ENCODE data around the gene TRIP4.
"Not testable (repeated sequence)": the region's sequence is repeated elsewhere in the genome, so short reads cannot be mapped to it uniquely, and the experiment has no call there.

TRIP4 gene

GRCh38 chr15:64387562-64388168 is at the start of gene TRIP4:
TSS of gene TRIP4 (plus strand) at chr15:64387836. CDS start at chr15:64387864, 28 bp downstream.
- DNase-seq (ENCODE audit: low read depth, low spot score): peak; percentile 98

- no peak for DNase-seq (ENCODE audit: low read depth, low spot score)
These were observed 47.3 kb upstream of the TRIP4 start for GRCh38 chr15:64340355-64340754.

- DNase-seq (ENCODE audit: low read depth, low spot score): no peak
These were observed 45.7 kb upstream of the TRIP4 start for GRCh38 chr15:64341961-64342360.

- no peak for DNase-seq (ENCODE audit: low read depth, low spot score)
These were observed 44.4 kb upstream of the TRIP4 start for GRCh38 chr15:64343222-64343621.

GRCh38 chr15:64343841-64344240 is 43.8 kb upstream of the TRIP4 start:
- DNase-seq (ENCODE audit: low read depth, low spot score): no peak

- peak; percentile 22 for DNase-seq (ENCODE audit: low read depth, low spot score)
These were observed 42.9 kb upstream of the TRIP4 start for GRCh38 chr15:64344651-64345294.

GRCh38 chr15:64346242-64346641 is 41.4 kb upstream of the TRIP4 start:
- not testable (repeated sequence) for DNase-seq (ENCODE audit: low read depth, low spot score)

GRCh38 chr15:64348455-64348854 is 39.2 kb upstream of the TRIP4 start:
- peak; percentile 27 for DNase-seq (ENCODE audit: low read depth, low spot score)

- DNase-seq (ENCODE audit: low read depth, low spot score): no peak
These were observed 38.3 kb upstream of the TRIP4 start for GRCh38 chr15:64349375-64349774.

GRCh38 chr15:64351265-64351664 is 36.4 kb upstream of the TRIP4 start:
- DNase-seq (ENCODE audit: low read depth, low spot score): no peak

GRCh38 chr15:64354688-64355344 is 32.8 kb upstream of the TRIP4 start:
- no peak for DNase-seq (ENCODE audit: low read depth, low spot score)

- peak; percentile 43 for DNase-seq (ENCODE audit: low read depth, low spot score)
These were observed 32.2 kb upstream of the TRIP4 start for GRCh38 chr15:64355348-64355943.

- peak; percentile 99 for DNase-seq (ENCODE audit: low read depth, low spot score)
These were observed 31.5 kb upstream of the TRIP4 start, which contains the start of gene CSNK1G1 for GRCh38 chr15:64355944-64356709. TSS of gene CSNK1G1 (minus strand) at chr15:64356173. CDS start at chr15:64300499, 55,674 bp downstream.

GRCh38 chr15:64356710-64357040 is 31.0 kb upstream of the TRIP4 start:
- no peak for DNase-seq (ENCODE audit: low read depth, low spot score)

- DNase-seq (ENCODE audit: low read depth, low spot score): no peak
These were observed 26.4 kb upstream of the TRIP4 start for GRCh38 chr15:64361259-64361658.

- DNase-seq (ENCODE audit: low read depth, low spot score): no peak
These were observed 18.5 kb upstream of the TRIP4 start for GRCh38 chr15:64369078-64369607.

GRCh38 chr15:64371383-64371782 is 16.3 kb upstream of the TRIP4 start:
- not testable (repeated sequence) for DNase-seq (ENCODE audit: low read depth, low spot score)

GRCh38 chr15:64373360-64373759 is 14.3 kb upstream of the TRIP4 start:
- DNase-seq (ENCODE audit: low read depth, low spot score): no peak

- DNase-seq (ENCODE audit: low read depth, low spot score): no peak
These were observed 8.2 kb upstream of the TRIP4 start for GRCh38 chr15:64379216-64379960.

GRCh38 chr15:64380130-64380870 is 7.3 kb upstream of the TRIP4 start:
- not testable (repeated sequence) for DNase-seq (ENCODE audit: low read depth, low spot score)
